Endothelial cell of umbilical vein (primary cell): ENCODE results near the gene GRIA1. TPM values are rescaled to one million over a fixed set of nuclear protein-coding genes. Genes with fewer than 3 reads are reported as not detected.

ENCODE experiments used
- BruUV-seq: library from RNA; stranded (reverse); fragments of 400-500 nt; replicated peaks from 2 replicates; lab custom pipeline; 2021; lab: Mats Ljungman, UMichigan
- CTCF ChIA-PET: fragments of 300-600, 350-600 bp; sonication (Branson Sonifier 250); formaldehyde crosslinking; loops from one replicate; lab custom pipeline; 2021; ENCODE audit warnings: antibody characterized with exemption, inconsistent platforms; lab: Charles Lee
- POLR2A ChIA-PET: fragments of 300-600, 350-600 bp; sonication (Branson Sonifier 250); formaldehyde crosslinking; loops from one replicate; lab custom pipeline; 2021; ENCODE audit warnings: antibody characterized with exemption, inconsistent platforms; lab: Charles Lee
- DNase-seq: peaks from one replicate; pipeline ENCODE4 v3.0.0-alpha.2; 2011; ENCODE audit warnings: low read depth, low spot score
- FAIRE-seq: peaks from 2 replicates; lab custom pipeline; 2011; peaks lifted over from hg19 to GRCh38; lab: Jason Lieb, UNC
- H2AFZ ChIP-seq: 2 replicates; pipeline ENCODE4 v1.6.0; 2012; ENCODE audit warnings: low read depth, low read length, control low read depth, inconsistent platforms
- H3K27ac ChIP-seq: 2 replicates; pipeline ENCODE4 v1.5.1; 2011; ENCODE audit warnings: low read depth, mild to moderate bottlenecking, control low read depth, low read length, moderate library complexity; ENCODE audit not compliant: insufficient read depth
- H3K27me3 ChIP-seq, 2 experiments: 2 replicates each; pipeline versions ENCODE4 v1.6.0 to v1.6.1; 2011; ENCODE audit warnings: low read length in 2 of 2, mixed read lengths in 1 of 2; ENCODE audit not compliant: control insufficient read depth in 2 of 2, insufficient read depth in 2 of 2
- H3K36me3 ChIP-seq, 2 experiments: 2 replicates in 1 of 2; 3 replicates in 1 of 2; pipeline ENCODE4 v1.5.1; 2011; ENCODE audit warnings: low read length in 2 of 2, mild to moderate bottlenecking in 1 of 2, moderate library complexity in 1 of 2; ENCODE audit not compliant: control insufficient read depth in 2 of 2, insufficient read depth in 2 of 2; ENCODE audit errors: extremely low read depth in 1 of 2
- H3K4me1 ChIP-seq: 3 replicates; pipeline ENCODE4 v1.5.1; 2011; ENCODE audit warnings: mild to moderate bottlenecking, low read length; ENCODE audit not compliant: control insufficient read depth, insufficient read depth; ENCODE audit errors: extremely low read depth
- H3K4me2 ChIP-seq: 2 replicates; pipeline ENCODE4 v1.6.1; 2011; ENCODE audit warnings: low read length, control low read depth, mixed read lengths; ENCODE audit not compliant: insufficient read depth
- H3K4me3 ChIP-seq, 3 experiments: fragments of 200-600 bp in 1 of 3; sonication (generic), shearing (Covaris generic) in 1 of 3; replicated peaks in 1 of 3; 2 replicates each; pipeline ENCODE4 v1.5.1; 2011 to 2016; ENCODE audit warnings: control low read depth in 3 of 3, low read length in 3 of 3, mild to moderate bottlenecking in 2 of 3, inconsistent platforms in 1 of 3, low read depth in 1 of 3, moderate library complexity in 1 of 3; ENCODE audit not compliant: insufficient read depth in 1 of 3
- H3K79me2 ChIP-seq: 2 replicates; pipeline ENCODE4 v1.6.0; 2012; ENCODE audit warnings: low read length, inconsistent platforms; ENCODE audit not compliant: control insufficient read depth, insufficient read depth
- H3K9ac ChIP-seq: replicated peaks from 2 replicates; pipeline ENCODE3; 2011; ENCODE audit warnings: low read length, control low read depth; ENCODE audit not compliant: insufficient read depth; ENCODE audit errors: extremely low read depth
- H3K9me1 ChIP-seq: replicated peaks from 3 replicates; pipeline ENCODE4 v1.6.0; 2011; ENCODE audit warnings: mild to moderate bottlenecking, low read length; ENCODE audit not compliant: control insufficient read depth, insufficient read depth; ENCODE audit errors: extremely low read depth
- H3K9me3 ChIP-seq: replicated peaks from 2 replicates; pipeline ENCODE4 v1.5.1; 2012; ENCODE audit warnings: low read length, inconsistent platforms; ENCODE audit not compliant: control insufficient read depth, insufficient read depth
- H4K20me1 ChIP-seq: replicated peaks from 2 replicates; pipeline ENCODE3; 2011; ENCODE audit warnings: mild to moderate bottlenecking, low read length; ENCODE audit not compliant: control insufficient read depth, insufficient read depth; ENCODE audit errors: extremely low read depth
- EZH2 ChIP-seq: IDR thresholded peaks from 2 replicates; pipeline ENCODE4 v1.6.1; 2012; ENCODE audit warnings: borderline replicate concordance, low read depth, mild to moderate bottlenecking, moderate library complexity, low read length, inconsistent platforms; ENCODE audit not compliant: severe bottlenecking
- FOS ChIP-seq: IDR thresholded peaks from 2 replicates; pipeline ENCODE4 v1.6.1; 2011; ENCODE audit warnings: mild to moderate bottlenecking, low read length, moderate library complexity, borderline replicate concordance; ENCODE audit not compliant: insufficient read depth
- GATA2 ChIP-seq: IDR thresholded peaks from 2 replicates; pipeline ENCODE4 v1.7.0; 2011; ENCODE audit warnings: low read depth, mild to moderate bottlenecking, moderate library complexity, mixed read lengths, low read length; ENCODE audit not compliant: insufficient read length, insufficient read depth
- JUN ChIP-seq: IDR thresholded peaks from 2 replicates; pipeline ENCODE4 v1.6.1; 2011; ENCODE audit warnings: borderline replicate concordance, low read depth; ENCODE audit not compliant: insufficient read length, insufficient read depth
- MYC ChIP-seq: IDR thresholded peaks from one replicate; pipeline ENCODE4 v1.6.1; 2011; ENCODE audit warnings: mild to moderate bottlenecking, low read depth, low read length
- POLR2A ChIP-seq: IDR thresholded peaks from 2 replicates; pipeline ENCODE4 v1.6.1; 2012; ENCODE audit warnings: low read depth, mild to moderate bottlenecking, control low read depth, low read length
- POLR2AphosphoS5 ChIP-seq: IDR thresholded peaks from 2 replicates; pipeline ENCODE4 v1.6.1; 2012; ENCODE audit warnings: low read depth, mild to moderate bottlenecking, control low read depth, low read length, moderate library complexity; ENCODE audit not compliant: insufficient read depth
- dilution Hi-C: fragments of 300-500 bp; cut with MboI; formaldehyde crosslinking; loops from one replicate; pipeline ENCODE4 v1.15.0; 2019; ENCODE audit warnings: low sequenced_read_pairs; ENCODE audit not compliant: extremely low pct_ligation_motif_present
- intact Hi-C: fragments of 100-400 bp; cut with micrococcal nuclease; formaldehyde crosslinking; loops from one replicate; pipeline ENCODE4 v1.10.0; 2022
- polyA plus RNA-seq, 4 experiments: library from polyadenylated mRNA; depleted of rRNA in 3 of 4; stranded (reverse) in 3 of 4; unstranded in 1 of 4; fragments of >200 nt; gene quantifications; 2 replicates each; pipeline versions ENCODE4 v1.2.1 to v1.2.3, GENCODE V29; 2011 to 2012; ENCODE audit warnings: missing spikeins in 1 of 4
- total RNA-seq: library from RNA; stranded (reverse); gene quantifications from 2 replicates; pipeline ENCODE4 v1.2.3, GENCODE V29; 2021
- TF ChIP-seq, protein P1 (sequence below): IDR thresholded peaks from 2 replicates; pipeline ENCODE4 v1.6.1; 2011; ENCODE audit not compliant: insufficient read depth, insufficient read length
- TF ChIP-seq, protein P2 (sequence below), 2 donors: IDR thresholded peaks; 1 replicate in 1 of 2; 2 replicates in 1 of 2; pipeline ENCODE4 v1.5.1; 2011; ENCODE audit warnings: low read length in 2 of 2, mild to moderate bottlenecking in 2 of 2, moderate library complexity in 2 of 2, control low read depth in 1 of 2, inconsistent platforms in 1 of 2, low read depth in 1 of 2; ENCODE audit not compliant: insufficient read depth in 1 of 2; ENCODE audit errors: extremely low read depth in 1 of 2

The GRIA1 gene
- total and polyA plus RNA-seq, 2 donors (not counting 3 experiments of a cell fraction or from before 2014, with no cell fraction given) = not detected

DNA sequence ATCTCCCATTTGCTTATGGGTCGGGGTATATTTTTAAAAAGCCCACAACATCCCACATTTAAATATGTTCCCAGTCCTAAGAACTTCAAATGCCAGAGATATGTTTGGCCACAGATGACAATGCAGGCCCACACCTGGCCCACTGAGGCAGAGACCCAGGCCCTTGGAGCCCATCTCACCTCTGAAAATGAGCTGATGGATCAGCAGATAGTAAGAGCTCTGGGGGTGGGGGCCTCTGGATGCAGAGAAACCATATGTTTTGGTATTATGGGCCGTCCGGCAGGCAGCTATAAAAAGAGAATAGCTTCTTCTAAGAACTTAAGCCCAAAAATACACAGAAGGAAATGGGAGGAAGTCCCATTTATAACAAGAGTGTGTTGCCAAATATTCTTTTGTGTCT lies 256.0 kb downstream of the GRIA1 start:
- H3K79me2 ChIP-seq = no peaks in the 10 kb centered on the region
- no peaks in the 10 kb centered on the region for H4K20me1 ChIP-seq
- no peak overlapping the region for H2AFZ ChIP-seq
- DNase-seq (no peak), FAIRE-seq (no peak)
- H3K36me3 ChIP-seq = no peaks in the 10 kb centered on the region
- dilution Hi-C loops = no loop called here
- TF ChIP-seq, protein P1, sequence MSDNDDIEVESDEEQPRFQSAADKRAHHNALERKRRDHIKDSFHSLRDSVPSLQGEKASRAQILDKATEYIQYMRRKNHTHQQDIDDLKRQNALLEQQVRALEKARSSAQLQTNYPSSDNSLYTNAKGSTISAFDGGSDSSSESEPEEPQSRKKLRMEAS = no peak
- TF ChIP-seq MYC (no peak), POLR2AphosphoS5 (no peak), POLR2A (no peak), FOS (no peak), JUN (no peak)
- H3K27me3 ChIP-seq = no peaks in the 10 kb centered on the region
- intact Hi-C loops = no loop called here
- no peaks in the 10 kb centered on the region for H3K9me1 ChIP-seq
- no peaks in the 10 kb centered on the region for H3K4me1 ChIP-seq
- no peak overlapping the region for H3K27ac ChIP-seq
- no peak overlapping the region for H3K4me3 ChIP-seq
- H3K9ac ChIP-seq = no peak overlapping the region
- CTCF ChIA-PET = interaction anchor here (1.3 kb wide), 1 partner anchor 8 kb away, joined by 5 read pairs; no protein-coding TSS in a partner anchor
- H3K4me2 ChIP-seq = no peak overlapping the region
- no TSS peak for BruUV-seq
- H3K9me3 ChIP-seq = no peaks in the 10 kb centered on the region
- POLR2A ChIA-PET = no interaction called here

DNA sequence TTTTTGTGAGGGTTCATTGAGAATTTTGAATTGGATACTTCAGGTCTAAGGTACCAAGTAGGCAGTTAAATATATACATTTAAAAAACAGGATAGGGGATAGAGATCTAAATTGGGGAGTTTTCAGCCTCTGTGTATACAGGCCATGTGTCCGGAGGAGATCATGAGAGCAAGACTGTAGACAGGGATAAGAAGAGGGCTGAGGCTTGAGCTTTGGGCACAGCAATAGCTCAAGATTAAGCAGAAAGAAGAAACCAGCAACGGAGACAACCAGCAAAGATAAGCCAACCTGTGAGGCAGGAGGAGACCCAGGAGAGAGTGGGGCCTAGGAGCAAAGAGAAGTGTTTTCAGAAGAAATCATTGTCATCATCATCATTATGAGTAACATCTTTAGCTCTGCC lies 258.4 kb downstream of the GRIA1 start:
- CTCF ChIA-PET = no interaction called here
- Histone ChIP-seq H3K9me1 (no peaks in the 10 kb centered on the region), H3K4me2 (no peak overlapping the region), H3K4me1 (no peaks in the 10 kb centered on the region), H3K79me2 (no peaks in the 10 kb centered on the region), H3K27me3 (no peaks in the 10 kb centered on the region), H3K9ac (no peak overlapping the region), H3K9me3 (no peaks in the 10 kb centered on the region), H4K20me1 (no peaks in the 10 kb centered on the region), H3K36me3 (no peaks in the 10 kb centered on the region), H3K4me3 (no peak overlapping the region), H3K27ac (no peak overlapping the region), H2AFZ (no peak overlapping the region)
- FAIRE-seq (no peak), DNase-seq (no peak)
- TF ChIP-seq POLR2AphosphoS5 (no peak), EZH2 (no peak), POLR2A (no peak), FOS (no peak), MYC (no peak), GATA2 (no peak), JUN (no peak)
- TF ChIP-seq, protein P1 = no peak
- TF ChIP-seq, protein P2, sequence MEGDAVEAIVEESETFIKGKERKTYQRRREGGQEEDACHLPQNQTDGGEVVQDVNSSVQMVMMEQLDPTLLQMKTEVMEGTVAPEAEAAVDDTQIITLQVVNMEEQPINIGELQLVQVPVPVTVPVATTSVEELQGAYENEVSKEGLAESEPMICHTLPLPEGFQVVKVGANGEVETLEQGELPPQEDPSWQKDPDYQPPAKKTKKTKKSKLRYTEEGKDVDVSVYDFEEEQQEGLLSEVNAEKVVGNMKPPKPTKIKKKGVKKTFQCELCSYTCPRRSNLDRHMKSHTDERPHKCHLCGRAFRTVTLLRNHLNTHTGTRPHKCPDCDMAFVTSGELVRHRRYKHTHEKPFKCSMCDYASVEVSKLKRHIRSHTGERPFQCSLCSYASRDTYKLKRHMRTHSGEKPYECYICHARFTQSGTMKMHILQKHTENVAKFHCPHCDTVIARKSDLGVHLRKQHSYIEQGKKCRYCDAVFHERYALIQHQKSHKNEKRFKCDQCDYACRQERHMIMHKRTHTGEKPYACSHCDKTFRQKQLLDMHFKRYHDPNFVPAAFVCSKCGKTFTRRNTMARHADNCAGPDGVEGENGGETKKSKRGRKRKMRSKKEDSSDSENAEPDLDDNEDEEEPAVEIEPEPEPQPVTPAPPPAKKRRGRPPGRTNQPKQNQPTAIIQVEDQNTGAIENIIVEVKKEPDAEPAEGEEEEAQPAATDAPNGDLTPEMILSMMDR (IDR thresholded peaks at IDR 0.05; ENCODE audit: extremely low read depth in 1 of 2, insufficient read depth in 1 of 2, low read depth in 1 of 2, low read length in 2 of 2) = no peak
- intact Hi-C loops = no loop called here
- dilution Hi-C loops = no loop called here
- no TSS peak for BruUV-seq
- POLR2A ChIA-PET = no interaction called here
